RPMI7951 (cell line): Measurements from ENCODE around the gene SETBP1. TPM values are rescaled to one million over a fixed set of nuclear protein-coding genes. Genes with fewer than 3 reads are reported as not detected.

Source experiments
- DNase-seq: peaks from one replicate; pipeline ENCODE4 v3.0.0-alpha.2; 2012; ENCODE audit warnings: low read depth
- total RNA-seq: library from RNA; depleted of rRNA; stranded (reverse); fragments of >200 nt; shearing (Covaris generic); gene quantifications from 2 replicates; pipeline ENCODE4 v1.2.3, GENCODE V29; 2014

The SETBP1 gene
- total RNA-seq, 1 experiment from 2014 or later = 5.5 TPM

DNA sequence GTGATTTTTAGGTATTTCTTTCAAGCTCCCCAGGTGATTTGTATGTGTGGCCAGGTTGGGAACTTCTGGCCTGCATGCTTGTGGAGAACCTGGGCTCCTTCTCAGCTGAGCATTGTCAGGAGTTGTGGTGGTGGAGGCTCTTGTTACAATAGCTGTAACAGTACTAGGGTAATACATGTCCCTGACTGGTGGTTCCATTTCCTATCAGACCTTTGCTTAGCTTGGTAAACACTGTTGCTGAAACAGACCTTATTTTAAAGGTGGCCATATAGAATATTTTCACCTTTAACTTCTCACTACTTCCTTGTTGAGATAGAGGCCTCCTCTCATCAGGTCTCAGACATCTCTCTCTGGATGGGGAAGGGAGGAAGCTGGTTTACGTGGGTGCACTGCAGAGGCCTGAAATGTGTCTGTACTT lies 79.2 kb downstream of the SETBP1 start:
- no peak for DNase-seq

DNA sequence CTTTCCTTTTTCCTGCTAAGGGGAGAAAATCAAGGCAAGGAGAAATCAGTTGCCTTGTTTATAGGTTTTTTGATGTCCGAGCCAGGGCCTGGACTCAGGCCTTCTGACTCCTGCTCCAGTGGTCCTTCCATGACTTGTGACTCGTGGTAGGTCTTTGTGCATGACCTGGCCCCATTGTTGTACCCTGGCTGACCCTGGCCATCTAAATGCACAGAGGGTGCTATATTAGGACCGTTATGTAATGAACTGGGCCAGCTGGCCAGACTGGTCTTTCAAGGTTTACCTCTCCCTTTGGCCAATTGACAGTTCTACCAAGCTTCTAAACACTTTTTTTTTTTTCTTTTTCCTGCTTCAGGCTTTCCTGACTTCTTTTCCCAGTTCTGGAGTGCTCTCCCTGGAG lies 81.1 kb downstream of the SETBP1 start:
- no peak for DNase-seq

DNA sequence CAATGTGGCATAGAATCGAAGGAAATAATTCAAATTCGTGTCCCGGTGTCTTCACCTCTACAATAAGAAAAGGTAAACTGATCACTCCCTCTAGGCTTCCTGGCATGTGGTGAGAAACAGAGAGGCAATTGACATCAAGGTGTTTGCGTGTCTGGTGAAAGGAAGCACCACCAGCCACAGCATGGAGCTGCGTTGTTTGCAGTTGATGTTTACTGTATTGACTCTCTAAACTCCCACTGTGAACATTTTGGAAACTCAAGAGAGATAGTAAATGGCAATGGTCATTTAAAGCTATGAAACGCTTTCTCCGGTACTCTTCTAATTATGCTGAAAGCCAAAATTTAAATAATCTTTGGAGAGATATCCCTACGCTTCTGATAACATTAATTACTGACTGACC lies 82.6 kb downstream of the SETBP1 start:
- DNase-seq = no peak

DNA sequence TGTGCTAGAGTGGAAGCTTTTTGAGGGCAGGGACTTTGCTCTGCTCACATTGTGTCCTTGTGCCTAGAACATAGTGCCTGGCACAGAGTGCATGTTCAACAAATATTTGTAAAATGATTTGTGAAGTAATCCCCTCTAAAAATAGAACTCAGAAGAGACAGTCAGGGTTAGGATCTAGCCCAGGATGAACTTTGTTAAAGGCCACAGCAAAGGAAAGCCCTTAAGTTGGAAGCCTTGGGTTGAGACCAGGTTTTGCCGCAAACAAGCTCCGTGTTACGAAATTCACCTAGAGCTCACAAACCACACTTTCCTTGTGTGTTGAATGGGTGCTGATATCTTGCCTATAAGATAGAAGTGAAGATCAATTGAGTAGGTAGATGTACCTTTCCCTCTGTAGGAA lies 84.2 kb downstream of the SETBP1 start:
- no peak for DNase-seq

DNA sequence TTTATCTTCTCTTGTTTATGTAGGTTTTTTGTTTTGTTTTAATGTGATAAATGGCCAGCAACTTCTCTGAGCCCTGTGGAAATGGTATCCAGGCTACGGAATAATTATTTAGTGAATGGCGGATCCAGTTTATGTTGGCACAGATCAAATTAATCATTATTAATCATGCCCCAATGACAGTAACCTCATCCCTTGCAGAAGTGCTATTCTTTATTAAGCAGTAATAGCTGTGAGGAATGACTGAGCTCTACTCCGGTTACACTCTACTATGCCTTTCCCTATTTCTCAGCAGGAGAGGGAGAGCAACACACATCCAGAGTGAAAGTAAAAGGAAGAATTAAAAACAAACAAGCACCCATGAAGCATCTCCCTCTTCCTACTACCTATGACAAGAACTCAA lies 84.8 kb downstream of the SETBP1 start:
- DNase-seq = no peak

DNA sequence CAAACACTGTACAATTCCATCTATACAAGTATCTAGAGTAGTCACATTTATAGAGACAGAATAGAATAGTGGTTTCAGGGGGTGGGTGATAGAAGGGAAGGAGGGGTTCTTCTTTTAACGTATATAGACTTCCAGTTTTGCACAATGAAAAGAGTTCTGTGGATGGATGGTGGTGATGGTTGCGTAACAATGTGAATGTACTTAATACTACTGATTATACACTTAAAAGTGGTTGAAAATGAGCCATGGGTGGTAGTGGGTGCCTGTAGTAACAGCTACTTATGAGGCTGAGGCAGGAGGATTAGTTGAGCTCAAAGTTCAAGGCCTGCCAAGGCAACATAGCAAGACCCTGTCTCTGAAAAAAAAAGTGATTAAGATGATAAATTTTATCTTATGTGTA lies 85.8 kb downstream of the SETBP1 start:
- no peak for DNase-seq

DNA sequence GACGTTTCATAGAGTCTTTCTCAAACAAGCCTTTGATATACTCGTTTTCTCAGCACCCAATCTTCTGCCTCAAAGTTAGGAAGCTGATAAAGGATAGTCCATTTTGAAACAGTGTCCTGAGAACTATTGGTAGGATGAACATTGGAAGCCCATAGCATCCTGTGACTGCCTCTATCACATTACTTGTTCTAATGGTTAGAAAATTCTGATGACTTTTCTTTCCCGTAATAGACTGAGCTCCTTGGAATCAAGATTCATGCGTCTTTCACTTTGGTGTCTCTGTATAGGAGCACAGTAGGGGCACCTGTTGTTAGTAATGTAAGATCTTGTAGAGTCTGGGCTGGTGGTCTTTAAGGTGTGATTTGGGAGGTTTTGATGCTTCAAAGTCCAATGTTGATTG lies 87.1 kb downstream of the SETBP1 start:
- DNase-seq = no peak

DNA sequence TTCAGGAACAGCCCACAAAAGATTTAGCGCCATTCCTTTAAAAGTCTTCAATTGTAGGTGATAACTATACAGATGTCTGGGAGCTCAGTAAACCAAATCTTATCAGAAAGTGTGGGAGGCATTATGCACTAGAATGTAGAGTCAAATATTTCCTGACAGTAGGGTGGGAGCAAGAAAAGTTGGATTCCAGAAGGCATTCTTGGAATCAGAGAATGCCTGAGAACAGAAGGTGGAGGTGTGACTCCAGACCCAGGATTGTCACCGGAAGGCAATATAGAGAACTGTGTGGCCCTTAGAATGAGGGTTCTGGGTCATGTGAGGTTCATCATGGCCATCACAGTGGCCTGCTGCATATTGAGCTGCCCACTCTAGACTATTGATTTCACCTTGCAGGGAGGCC lies 90.0 kb downstream of the SETBP1 start:
- no peak for DNase-seq

DNA sequence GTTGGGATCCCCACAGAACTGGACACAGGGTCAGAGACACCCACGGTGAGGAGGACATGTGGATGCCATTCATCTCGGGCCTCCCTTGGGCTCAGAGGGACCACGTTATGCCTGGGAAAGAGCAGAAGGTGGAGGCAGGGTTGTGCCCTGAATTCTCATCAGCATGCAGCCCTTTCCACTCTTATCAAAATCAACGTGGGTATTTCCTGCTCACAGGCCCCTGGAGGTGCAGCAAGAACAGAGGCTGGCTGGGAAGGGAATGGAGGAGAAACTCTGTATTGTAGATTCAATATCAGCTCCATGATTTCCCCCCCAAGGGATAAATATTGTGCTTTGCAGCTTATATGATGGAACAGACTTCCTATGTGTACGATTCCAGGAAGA lies 90.9 kb downstream of the SETBP1 start:
- DNase-seq = no peak

DNA sequence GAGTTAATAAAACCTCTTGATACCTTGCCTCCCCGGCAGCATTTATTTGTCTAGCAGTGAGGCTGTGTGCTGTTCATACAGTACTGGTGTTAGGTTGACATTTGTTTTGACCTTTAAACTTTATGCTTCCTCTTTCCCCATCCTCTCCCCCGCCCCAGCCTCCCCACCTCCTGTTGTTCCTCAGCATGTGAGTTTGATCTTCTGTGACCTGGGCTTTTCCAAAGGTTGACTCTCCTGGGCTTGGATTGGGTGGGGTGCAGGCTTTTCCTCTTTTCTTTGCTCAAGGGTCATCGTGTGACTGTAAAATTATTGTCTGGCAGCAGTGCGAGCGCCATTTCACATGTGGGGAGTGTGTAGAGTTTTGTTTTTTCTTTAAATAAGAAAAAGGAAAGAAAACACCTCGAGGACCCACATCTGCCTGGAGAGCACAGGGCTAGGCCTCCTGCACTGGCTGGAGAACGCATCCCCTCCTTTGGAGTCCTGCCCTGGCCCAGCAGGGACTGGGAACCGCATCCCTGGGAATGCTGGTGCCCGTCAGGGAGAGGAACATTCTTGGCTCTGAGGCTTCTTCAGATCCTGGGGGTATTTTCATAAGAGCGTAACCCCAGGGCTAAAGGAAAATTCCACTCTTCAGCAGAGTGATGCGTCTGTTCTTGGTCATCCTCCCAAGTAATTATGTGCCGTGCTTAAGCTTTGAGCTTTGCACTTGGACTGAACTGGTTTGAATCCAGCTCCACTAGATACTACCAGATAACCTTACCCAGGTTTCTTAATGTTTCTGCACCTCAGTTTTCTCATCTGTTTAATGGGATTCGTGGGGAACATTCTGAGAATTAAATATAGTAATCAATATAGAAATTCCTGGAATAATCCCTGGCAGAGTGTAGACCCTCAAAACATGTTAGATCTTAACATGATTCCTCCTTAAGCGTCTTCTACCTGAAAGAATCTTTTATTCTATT lies 91.5 kb downstream of the SETBP1 start:
- peak; percentile 10 for DNase-seq

DNA sequence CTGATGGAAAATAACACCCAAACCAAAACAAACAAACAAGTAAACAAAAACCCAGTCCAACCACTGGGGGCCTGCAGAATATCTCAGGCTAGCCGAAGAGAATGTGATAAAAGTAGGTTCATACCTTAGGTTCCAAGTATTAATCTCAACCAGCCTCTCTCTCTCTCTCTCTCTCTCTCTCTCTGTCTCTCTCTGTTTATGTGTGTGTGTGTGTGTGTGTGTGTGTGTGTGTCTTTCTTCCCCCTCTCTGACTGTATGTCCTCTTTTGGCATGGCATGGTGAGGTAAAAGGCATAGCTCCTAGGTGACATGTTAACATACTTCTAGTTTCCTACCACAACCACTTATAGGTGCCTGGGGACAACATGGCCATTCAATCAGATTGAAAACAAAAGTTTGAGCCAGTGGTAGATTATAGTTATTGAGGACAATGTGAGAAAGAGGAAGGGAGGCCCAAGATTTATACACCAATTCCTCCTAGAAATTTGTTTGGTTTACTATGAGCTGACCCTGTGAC lies 93.0 kb downstream of the SETBP1 start:
- no peak for DNase-seq

DNA sequence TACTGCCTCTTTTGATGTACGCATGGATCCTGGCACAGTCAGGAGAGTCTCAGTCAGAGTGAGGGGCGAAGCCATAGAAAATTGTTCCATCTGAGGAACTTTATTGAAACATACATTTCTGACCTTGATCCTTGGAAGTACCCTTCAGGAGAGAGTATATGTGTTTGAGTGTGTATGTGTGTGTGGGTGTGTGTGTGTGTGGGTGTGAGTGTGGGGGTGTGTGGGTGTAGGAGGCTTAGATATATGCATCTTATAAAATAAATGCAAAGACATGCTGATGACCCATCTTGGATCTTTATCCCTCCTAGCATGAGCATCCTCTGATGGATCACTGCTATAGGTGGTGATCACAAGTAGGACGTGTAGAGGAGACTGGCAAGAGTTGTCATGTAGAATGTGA lies 93.5 kb downstream of the SETBP1 start:
- no peak for DNase-seq

DNA sequence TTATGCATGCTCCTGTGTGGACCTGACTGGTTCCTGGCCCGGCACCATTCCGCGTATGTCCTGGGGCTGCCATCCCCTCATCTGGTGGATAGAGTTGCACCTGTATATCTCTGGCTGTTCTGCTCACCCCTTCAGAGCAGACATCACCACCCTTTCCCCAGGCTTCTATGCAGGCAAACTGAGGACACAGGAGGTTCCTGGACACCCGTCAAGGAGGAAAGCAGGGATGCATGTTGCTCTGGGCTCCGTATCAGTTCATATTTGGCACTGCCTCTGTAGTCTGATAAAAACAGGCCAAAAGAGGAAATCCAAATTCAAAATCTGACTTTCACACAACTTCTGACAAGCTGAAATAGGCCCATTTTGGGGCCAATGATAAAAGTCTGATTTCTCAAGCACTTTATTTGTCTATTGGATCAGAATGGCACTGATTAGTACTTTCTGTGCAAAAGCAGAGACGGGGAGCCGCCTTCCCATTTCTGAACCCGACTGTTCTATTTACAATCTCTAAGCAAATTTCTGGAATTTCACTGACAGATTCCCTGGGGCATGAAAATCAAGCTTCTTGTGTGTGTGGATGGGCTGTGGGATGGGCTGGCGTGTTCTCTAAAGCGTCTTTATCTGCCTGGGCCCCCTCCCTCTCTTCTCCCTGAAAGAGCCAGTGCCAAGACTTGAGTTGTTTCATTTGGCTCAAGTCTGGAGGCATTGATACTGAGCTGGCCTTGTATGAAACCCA lies 96.9 kb downstream of the SETBP1 start:
- no peak for DNase-seq

DNA sequence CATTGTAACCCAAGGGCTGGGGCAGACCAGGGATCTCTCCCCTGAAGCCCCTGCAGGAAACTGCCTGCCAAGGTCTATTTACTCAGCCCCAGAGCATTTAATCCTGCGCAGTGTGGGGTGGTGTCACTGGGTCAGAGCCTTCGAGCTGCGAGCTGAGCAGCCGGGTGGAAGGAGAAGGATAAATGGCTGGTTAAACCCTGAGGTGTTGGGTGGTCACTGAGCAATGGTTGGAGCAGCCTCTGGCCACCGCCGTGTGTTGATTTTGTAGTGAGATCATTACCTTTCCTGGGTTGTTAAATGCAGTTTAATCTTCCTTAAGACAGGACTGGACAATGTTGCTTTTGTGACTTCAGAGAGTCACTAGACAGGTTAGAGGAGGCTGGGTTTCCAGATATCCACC lies 98.1 kb downstream of the SETBP1 start:
- no peak for DNase-seq

DNA sequence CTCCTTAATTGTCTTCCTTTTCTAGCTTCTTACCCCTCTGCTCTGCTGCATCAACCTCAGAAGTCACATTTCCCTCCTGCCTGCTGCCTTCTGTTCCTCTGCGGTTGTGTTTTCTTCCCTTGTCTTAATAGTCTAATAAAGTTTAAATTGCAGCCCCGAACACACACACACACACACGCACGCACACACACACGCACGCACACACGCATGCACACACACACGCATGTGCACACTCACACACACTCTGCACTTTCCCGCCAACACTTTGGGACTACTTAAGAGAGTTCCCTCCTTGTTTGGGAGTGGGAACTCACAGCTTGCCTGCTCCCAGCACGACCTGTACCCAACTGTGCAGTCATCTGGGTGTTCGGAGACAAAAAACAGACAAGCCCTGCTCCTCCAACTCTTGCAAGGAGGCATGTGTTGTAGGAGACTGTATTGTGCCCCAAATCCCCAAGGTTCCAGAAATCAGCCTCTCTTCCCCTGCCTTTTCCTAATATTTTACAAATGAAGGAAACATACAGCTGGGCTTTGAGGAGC lies 99.1 kb downstream of the SETBP1 start:
- DNase-seq = no peak

DNA sequence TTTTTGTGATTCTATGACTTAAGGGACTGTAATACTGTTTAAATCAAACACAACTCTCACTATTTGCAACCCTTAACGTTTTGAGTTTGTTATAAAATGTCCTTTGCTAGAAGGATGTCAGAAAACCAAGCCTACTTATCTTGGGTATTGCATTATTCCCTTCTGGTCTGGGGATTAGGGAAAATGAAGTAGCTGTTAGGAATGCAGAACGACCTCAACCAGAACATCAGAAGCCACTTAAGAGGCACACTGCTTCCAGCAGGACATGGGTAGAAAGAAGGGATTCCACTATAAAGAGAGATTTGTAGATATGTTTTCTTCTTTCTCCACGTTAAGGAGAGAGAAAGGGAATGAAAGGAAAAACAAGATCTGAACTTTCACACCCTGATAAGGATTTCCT lies 101.2 kb downstream of the SETBP1 start:
- DNase-seq = peak; percentile 70

DNA sequence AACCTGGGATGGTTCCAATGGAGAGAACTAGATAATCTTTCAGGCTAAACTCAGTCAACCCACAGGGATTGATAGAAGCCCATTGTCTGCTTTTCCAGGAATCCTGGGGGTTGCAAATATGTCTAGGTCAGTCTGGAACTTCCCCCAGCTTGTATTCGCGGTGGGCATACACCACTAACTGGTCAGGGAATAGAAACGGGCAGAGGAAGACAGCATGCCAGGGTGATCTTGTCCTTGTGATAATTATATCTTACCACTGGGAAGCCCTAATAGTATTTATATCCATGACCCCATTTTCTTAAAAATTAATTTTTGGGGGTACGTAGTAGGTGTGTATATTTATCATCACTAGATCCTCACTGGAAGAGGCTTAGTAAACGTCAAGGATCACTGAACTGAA lies 101.9 kb downstream of the SETBP1 start:
- no peak for DNase-seq

DNA sequence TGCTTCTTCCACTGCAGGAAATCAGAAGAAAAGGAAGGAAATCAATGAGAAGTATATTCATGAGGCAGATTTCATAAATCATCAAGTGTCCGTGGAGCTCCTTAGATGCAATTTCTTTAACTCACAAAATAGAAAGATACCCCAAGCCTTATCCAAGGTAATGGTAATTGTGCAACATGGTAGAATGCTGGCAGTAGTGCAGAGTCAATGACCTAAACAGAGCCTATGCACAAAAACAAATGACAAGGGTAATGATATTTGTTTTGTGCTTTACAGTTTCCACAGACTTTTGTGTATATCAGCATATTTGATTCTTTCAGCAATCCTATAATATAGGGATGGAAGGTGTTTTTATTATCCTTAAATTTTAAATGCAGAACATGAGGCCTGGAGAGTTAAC lies 102.7 kb downstream of the SETBP1 start:
- no peak for DNase-seq

DNA sequence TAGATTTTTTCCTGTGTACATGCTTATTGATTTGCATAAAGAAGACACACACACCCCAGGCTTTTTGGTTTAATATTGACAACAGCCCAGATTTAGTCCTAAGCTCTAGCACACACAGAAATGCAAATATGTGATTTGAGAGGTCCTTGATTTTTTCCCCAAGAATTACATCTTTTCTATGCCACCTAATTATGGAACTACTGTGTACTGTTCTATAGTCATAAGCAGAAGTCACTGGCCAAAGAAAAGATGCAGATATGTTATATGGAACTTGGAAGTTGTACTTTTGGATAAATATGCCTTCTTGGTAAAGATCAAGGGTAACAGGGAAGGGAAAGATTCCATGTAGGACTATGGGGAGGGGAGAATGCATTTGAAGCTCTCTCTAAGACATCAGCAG lies 105.6 kb downstream of the SETBP1 start:
- DNase-seq = no peak

DNA sequence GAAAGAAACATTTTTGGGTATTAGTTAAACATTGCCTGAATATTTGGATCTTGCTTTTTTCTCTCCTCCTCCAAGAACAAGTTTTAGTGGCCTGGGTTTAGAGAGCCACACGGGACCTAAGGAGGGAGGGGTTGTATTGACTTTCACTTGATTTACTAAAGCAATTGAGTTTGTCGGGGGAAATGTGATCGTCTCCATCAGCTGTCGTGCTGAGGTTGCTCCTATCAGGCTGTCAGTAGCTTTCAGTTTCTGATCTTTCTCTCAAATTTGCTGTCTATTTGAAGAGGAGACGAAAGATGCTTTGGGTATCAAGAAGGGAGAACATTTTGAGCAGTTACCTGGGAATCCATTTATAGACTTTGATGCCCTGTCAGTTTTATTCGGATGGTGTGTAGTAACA lies 106.0 kb downstream of the SETBP1 start:
- no peak for DNase-seq

DNA sequence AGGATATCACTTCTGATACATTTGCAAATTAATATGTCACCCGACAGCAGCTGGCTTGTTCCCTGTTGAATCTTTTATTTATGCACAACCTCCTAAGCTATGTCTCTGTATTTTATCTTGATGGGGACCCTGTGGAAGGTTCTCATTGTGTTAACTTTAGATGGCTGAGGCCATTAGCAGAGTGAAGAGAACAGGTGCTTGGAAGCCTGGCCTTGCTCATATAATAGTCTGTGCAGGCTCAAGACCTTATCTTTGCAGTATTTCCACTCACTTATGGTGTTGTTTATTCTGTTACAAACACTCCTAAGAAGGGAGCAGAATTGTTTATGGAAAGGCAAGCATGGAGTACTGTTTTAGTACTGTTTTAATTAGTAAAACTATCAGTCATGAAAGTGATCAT lies 107.6 kb downstream of the SETBP1 start:
- DNase-seq = no peak

DNA sequence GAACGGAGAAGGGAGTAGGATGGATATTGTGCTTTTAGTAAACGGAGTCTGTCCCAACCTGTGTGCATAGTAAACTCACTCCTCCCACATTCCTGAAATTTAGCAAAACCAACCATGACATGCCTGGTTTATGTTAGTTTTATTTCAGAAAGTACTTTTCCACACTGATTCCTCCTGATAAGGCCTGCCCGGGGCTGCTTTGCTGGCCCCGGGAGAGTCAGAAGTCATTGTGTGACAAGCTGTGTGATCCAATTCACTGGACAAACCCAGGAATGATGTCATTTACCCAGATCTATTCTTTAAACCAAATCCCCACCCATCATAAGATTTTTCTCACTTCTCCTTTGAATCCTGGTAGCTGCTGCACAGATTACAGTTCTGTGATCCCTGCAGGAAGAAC lies 109.0 kb downstream of the SETBP1 start:
- peak; percentile 81 for DNase-seq

DNA sequence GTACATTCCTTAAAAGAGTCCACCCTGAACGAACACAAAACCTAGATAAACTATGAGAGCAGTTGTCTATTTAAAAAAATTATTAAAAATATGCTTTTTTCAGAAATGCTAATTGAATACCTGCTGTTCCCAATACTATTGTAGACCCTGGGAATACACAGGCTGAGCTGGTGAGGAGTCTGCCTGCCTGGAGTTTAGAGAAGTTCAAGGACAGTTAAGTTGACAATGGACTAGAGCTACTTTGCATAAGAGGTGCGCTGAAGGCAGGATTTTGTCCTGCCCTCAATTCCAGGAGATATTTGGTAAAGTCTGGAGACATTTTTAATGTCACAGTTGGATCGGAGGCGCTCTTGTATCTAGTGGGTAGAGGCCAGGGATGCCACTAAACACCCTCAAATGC lies 110.2 kb downstream of the SETBP1 start:
- DNase-seq = no peak
